ENCODE results near the gene CAMTA1.

DNA sequence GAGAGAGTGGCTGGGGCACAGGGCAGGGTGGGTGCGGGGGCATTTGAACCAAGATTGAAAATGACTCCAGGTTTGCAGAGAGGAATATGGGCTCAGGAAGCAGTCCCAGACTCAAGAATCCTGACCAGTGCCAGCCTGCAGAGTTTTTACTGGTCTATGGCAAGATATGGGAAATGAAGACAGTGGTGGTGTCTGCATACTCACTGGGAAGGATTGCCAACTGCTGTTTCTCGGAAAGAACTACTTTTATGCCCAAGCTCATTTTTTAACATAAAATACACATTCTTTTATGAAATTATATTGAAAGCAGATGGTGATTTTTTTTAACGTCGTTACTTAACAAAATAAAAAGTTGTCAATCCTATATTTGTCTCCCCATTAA is 401.8 kb downstream of the CAMTA1 start:
- TF ChIP-seq, protein P1, sequence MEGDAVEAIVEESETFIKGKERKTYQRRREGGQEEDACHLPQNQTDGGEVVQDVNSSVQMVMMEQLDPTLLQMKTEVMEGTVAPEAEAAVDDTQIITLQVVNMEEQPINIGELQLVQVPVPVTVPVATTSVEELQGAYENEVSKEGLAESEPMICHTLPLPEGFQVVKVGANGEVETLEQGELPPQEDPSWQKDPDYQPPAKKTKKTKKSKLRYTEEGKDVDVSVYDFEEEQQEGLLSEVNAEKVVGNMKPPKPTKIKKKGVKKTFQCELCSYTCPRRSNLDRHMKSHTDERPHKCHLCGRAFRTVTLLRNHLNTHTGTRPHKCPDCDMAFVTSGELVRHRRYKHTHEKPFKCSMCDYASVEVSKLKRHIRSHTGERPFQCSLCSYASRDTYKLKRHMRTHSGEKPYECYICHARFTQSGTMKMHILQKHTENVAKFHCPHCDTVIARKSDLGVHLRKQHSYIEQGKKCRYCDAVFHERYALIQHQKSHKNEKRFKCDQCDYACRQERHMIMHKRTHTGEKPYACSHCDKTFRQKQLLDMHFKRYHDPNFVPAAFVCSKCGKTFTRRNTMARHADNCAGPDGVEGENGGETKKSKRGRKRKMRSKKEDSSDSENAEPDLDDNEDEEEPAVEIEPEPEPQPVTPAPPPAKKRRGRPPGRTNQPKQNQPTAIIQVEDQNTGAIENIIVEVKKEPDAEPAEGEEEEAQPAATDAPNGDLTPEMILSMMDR (optimal IDR thresholded peaks at IDR 0.05 in 1 of 3, IDR thresholded peaks at IDR 0.05 in 1 of 3, conservative IDR thresholded peaks at IDR 0.05 in 1 of 3; ENCODE audit: extremely low read depth in 1 of 3, insufficient read depth in 2 of 3, low read length in 3 of 3), result no peak
- TF ChIP-seq EZH2 (IDR thresholded peaks at IDR 0.05; ENCODE audit: low read length), result no peak

Measured in keratinocyte (primary cell).